Neural progenitor cell (in vitro differentiated cells): ENCODE measurements around the gene GPRASP2.

ENCODE experiments used
- EZH2 ChIP-seq: fragments of 200-600 bp; sonication (generic); IDR thresholded peaks from 2 replicates; pipeline ENCODE4 v1.6.1; 2017; ENCODE audit warnings: antibody characterized with exemption, mild to moderate bottlenecking, moderate library complexity
- EZH2phosphoT487 ChIP-seq: fragments of 200-600 bp; sonication (generic); IDR thresholded peaks from 2 replicates; pipeline ENCODE4 v1.6.1; 2017; ENCODE audit warnings: antibody characterized with exemption
- TF ChIP-seq, protein P1 (sequence below): fragments of 200-600 bp; sonication (generic); IDR thresholded peaks from 2 replicates; pipeline ENCODE4 v1.5.1; 2017; ENCODE audit warnings: antibody characterized with exemption, mild to moderate bottlenecking

DNA sequence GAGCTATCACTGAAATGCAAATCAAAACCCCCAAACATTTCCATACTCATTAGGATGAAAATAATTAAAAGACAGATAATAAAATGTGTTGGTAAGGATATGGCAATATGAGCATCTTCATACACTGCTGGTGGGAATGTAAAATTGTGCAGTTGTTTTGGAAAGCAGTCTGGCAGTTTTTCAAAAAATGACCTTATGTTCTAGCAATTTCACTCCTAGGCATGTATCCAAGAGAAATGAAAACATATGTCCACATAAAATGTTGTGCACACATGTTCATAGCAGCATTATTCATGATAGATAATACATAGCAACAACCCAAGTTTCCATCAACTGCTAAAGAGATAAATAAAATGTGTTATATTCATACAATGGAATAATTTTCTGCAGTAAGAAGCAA is 14.8 kb upstream of the GPRASP2 start:
- TF ChIP-seq, protein P1, sequence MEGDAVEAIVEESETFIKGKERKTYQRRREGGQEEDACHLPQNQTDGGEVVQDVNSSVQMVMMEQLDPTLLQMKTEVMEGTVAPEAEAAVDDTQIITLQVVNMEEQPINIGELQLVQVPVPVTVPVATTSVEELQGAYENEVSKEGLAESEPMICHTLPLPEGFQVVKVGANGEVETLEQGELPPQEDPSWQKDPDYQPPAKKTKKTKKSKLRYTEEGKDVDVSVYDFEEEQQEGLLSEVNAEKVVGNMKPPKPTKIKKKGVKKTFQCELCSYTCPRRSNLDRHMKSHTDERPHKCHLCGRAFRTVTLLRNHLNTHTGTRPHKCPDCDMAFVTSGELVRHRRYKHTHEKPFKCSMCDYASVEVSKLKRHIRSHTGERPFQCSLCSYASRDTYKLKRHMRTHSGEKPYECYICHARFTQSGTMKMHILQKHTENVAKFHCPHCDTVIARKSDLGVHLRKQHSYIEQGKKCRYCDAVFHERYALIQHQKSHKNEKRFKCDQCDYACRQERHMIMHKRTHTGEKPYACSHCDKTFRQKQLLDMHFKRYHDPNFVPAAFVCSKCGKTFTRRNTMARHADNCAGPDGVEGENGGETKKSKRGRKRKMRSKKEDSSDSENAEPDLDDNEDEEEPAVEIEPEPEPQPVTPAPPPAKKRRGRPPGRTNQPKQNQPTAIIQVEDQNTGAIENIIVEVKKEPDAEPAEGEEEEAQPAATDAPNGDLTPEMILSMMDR, result no peak
- TF ChIP-seq EZH2 (no peak), EZH2phosphoT487 (no peak)
